ENCODE results near the gene RNF149.

RNF149 gene

GRCh38 chr2:101295895-101296294 lies 12.6 kb downstream of the RNF149 start:
- DNase-seq (ENCODE audit: low spot score) = no peak

GRCh38 chr2:101294861-101295260 lies 13.6 kb downstream of the RNF149 start:
- no peak for DNase-seq (ENCODE audit: low spot score)

- no peak for DNase-seq (ENCODE audit: low spot score)
Observed at GRCh38 chr2:101293544-101293943, 15.0 kb downstream of the RNF149 start.

DNA sequence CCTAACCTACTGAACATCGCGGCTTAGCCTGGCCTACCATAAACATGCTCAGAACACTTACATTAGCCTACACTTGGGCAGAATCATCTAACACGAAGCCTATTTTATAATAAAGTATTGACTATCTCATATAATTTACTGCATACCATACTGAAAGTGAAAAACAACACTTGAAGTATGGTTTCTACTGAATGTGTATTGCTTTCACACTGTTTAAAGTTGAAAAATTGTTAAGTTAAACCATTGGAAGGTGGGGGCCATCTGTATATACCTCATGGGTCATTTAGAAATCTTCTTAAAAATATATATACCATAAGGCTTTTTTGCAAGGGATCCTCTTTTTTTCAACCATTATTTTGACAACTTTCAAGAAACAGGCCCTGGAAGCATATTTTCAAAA lies 16.5 kb downstream of the RNF149 start:
- DNase-seq (ENCODE audit: low spot score) = no peak

- no peak for DNase-seq (ENCODE audit: low spot score)
Observed at GRCh38 chr2:101290711-101291110, 17.8 kb downstream of the RNF149 start.

DNA sequence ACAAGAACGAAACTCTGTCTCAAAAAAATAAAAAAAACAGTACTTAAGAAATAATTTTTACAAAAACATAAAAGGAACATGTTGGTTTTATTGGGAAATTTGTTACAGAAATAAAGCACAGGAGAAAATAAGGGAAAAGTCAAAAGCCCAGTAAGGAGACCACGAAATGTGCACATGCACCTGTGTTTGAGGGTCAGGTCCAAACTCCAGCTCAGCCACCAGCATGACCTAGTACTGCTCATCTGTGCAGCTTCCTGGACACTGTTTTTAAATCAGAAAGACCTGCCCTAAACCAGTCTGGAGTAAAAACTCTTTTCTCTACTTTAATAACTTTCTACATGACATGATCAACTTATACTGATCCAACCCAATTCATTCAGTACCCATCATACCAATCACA lies 21.2 kb downstream of the RNF149 start:
- DNase-seq (ENCODE audit: low spot score) = no peak

- DNase-seq (ENCODE audit: low spot score) = no peak
Observed at GRCh38 chr2:101286684-101287083, 21.8 kb downstream of the RNF149 start.

- no peak for DNase-seq (ENCODE audit: low spot score)
Observed at GRCh38 chr2:101282980-101283379, 25.5 kb downstream of the RNF149 start.

GRCh38 chr2:101281482-101281881 lies 27.0 kb downstream of the RNF149 start:
- no peak for DNase-seq (ENCODE audit: low spot score)

GRCh38 chr2:101278925-101279324 lies 29.6 kb downstream of the RNF149 start:
- DNase-seq (ENCODE audit: low spot score) = no peak

- DNase-seq (ENCODE audit: low spot score) = peak; percentile 46
Observed at GRCh38 chr2:101277111-101277510, 31.4 kb downstream of the RNF149 start.

- no peak for DNase-seq (ENCODE audit: low spot score)
Observed at GRCh38 chr2:101274142-101274541, 34.4 kb downstream of the RNF149 start.

GRCh38 chr2:101273056-101273455 lies 35.4 kb downstream of the RNF149 start:
- DNase-seq (ENCODE audit: low spot score) = no peak

GRCh38 chr2:101272045-101272784 lies 36.3 kb downstream of the RNF149 start:
- no peak for DNase-seq (ENCODE audit: low spot score)

DNA sequence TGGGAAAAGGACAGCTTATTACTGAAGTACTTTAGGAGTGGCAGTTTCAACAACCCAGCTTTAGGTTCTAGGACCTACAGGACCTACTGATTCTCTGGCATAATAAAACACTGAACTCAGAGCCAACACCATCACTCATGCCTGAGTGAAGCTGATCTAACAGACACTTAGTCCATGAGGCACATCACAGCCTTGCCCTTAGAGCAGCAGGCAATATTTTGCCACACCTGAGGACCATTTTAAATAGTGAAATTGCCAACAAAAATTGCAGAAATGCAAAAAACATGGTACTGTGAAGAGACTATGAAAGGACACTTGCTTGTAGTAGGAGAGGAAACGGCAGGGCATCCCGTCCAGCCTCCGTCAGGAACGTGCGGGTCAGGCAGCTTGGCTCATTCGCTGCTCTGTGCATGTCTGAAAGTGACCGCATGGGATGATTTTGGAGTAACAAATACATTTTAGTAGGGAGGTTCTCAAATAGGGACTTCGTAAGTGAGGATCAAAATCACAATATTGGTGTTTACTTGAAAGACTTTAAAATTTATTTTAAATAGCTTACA lies 37.7 kb downstream of the RNF149 start:
- DNase-seq (ENCODE audit: low spot score) = no peak

GRCh38 chr2:101267671-101268656 lies 40.5 kb downstream of the RNF149 start:
- DNase-seq (ENCODE audit: low spot score) = no peak

- no peak for DNase-seq (ENCODE audit: low spot score)
Observed at GRCh38 chr2:101265893-101266499, 42.5 kb downstream of the RNF149 start.

DNA sequence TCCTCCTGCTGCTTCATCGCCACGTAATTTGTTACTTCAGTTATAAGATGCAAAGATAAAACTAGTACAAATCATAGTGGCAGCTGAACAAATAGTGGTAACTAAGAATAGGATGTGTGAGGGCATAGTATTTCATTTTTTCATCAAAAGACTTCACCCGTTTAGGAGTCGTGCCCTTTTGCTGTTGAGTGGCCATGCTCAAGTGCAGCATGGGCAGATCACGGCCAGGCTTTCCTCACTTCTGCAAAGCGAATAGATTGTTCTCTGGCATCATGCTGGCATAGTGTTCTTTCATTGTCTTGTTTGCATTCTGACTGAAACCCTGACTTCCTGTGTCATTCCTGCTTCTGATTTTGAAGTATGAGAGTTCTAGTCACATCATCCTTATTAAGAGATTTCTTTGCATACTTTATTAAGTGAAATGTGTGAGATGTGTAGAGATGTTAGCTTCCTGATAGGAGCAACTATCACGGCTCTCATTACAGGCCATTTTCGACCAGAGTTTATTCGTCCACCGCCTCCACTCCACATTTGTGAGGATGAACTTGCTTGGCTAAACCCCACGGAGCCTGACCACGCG lies 44.1 kb downstream of the RNF149 start:
- no peak for DNase-seq (ENCODE audit: low spot score)

DNA sequence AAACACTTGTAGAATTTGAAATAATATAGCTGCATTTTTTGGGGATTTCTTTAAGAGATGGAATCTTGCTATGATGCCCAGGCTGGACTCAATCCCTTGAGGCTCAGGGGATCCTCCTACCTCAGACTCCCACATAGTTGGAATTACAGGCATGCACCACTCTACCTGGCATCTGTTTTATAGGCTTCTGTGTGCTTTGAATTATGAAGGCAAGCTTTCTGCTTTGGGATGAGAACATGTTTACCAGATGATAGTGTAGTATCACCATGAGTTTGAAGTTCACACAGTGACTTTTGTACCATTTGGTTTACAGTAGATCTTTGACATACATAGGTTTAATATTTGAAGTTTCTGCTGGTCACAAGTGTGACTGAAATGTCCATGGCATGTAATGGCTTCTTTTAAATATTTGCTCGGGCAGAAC lies 45.1 kb downstream of the RNF149 start:
- no peak for DNase-seq (ENCODE audit: low spot score)

DNA sequence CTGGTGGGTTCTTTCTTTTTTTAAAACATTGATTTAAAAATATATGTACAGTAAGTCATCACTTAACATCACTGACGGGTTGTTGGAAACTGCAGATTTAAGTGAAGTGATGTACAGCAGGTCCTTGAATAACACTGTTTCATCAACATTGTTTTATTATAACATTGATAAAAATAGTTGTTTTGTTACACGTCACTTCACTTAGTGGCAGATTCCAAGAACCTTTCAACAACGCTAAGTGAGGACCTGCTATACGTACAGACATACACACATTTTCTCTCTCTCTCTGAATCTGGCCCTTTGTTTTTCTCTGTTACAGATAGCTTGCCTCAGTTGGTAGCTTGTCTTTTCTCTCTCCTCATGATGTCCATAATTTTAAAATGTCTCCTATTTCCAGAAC lies 46.4 kb downstream of the RNF149 start:
- no peak for DNase-seq (ENCODE audit: low spot score)

DNA sequence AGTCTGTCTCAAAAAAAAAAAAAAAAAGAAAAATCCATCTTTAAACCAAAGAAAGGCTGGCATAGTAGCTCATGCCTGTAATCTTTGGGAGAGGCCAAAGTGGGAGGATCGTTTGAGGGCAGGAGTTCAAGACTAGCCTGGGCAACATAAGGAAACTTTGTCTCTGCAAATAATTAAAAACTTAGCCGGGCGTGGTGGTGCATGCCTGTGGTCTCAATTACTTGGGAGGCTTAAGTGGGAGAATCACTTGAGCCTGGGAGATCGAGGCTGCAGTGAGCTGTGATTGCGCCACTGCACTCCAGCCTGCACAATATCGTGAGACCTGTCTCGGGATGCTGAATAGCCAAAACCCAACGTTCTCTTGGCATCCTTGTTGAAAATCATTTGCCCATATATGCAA lies 49.7 kb downstream of the RNF149 start:
- DNase-seq (ENCODE audit: low spot score) = no peak

GRCh38 chr2:101256316-101256715 lies 52.2 kb downstream of the RNF149 start:
- no peak for DNase-seq (ENCODE audit: low spot score)

Data from globus pallidus (tissue), 1 donor.